OCI-LY7 (cell line): ENCODE data around the gene MTFMT. TPM values are rescaled to one million over a fixed set of nuclear protein-coding genes. Genes with fewer than 3 reads are reported as not detected.
"Not testable (repeated sequence)": the region's sequence is repeated elsewhere in the genome, so short reads cannot be mapped to it uniquely, and the experiment has no call there.

Experiments used
- BruUV-seq: library from RNA; stranded (reverse); fragments of 400-500 nt; replicated peaks from 2 replicates; lab custom pipeline; 2021; lab: Mats Ljungman, UMichigan
- CTCF ChIA-PET: fragments of 300-600 bp; sonication (Branson Sonifier 250); formaldehyde crosslinking; loops from one replicate; lab custom pipeline; 2022; ENCODE audit warnings: antibody characterized with exemption; ENCODE audit not compliant: unreplicated experiment; lab: Charles Lee
- POLR2A ChIA-PET: fragments of 300-600 bp; sonication (Branson Sonifier 250); formaldehyde crosslinking; loops from one replicate; lab custom pipeline; 2022; ENCODE audit warnings: antibody characterized with exemption; lab: Charles Lee
- DNase-seq: peaks from one replicate; pipeline ENCODE4 v3.0.0-alpha.2; 2015; ENCODE audit warnings: low spot score
- H2AFZ ChIP-seq: fragments of 200-600 bp; sonication (generic), shearing (Covaris generic); 2 replicates; pipeline ENCODE4 v1.6.1; 2014; ENCODE audit warnings: mild to moderate bottlenecking, antibody characterized with exemption, low read length, moderate library complexity
- H3K27ac ChIP-seq: fragments of 200-600 bp; sonication (generic); 2 replicates; pipeline ENCODE4 v1.5.1; 2014; ENCODE audit warnings: mixed run types, low read depth, mild to moderate bottlenecking, moderate library complexity, low read length, inconsistent platforms; ENCODE audit not compliant: poor library complexity, severe bottlenecking
- H3K36me3 ChIP-seq: fragments of 200-600 bp; sonication (generic); 2 replicates; pipeline ENCODE4 v1.6.1; 2014; ENCODE audit warnings: mild to moderate bottlenecking, antibody characterized with exemption, low read length, moderate library complexity, mixed read lengths; ENCODE audit not compliant: insufficient read depth
- H3K4me1 ChIP-seq: fragments of 200-600 bp; sonication (generic); 2 replicates; pipeline ENCODE4 v1.5.1; 2014; ENCODE audit warnings: mild to moderate bottlenecking, low read length; ENCODE audit not compliant: insufficient read depth, poor library complexity, severe bottlenecking
- H3K4me2 ChIP-seq: fragments of 200-600 bp; sonication (generic); 2 replicates; pipeline ENCODE4 v1.6.1; 2014; ENCODE audit warnings: mild to moderate bottlenecking, low read length
- H3K4me3 ChIP-seq: fragments of 200-600 bp; sonication (generic); 2 replicates; pipeline ENCODE4 v1.5.1; 2014; ENCODE audit warnings: mild to moderate bottlenecking, low read depth, low read length; ENCODE audit not compliant: poor library complexity, severe bottlenecking
- H3K79me2 ChIP-seq: fragments of 200-600 bp; sonication (generic); 2 replicates; pipeline ENCODE4 v1.6.1; 2016; ENCODE audit warnings: low read depth, mild to moderate bottlenecking, low read length, moderate library complexity, mixed read lengths; ENCODE audit not compliant: insufficient read depth
- H3K9me2 ChIP-seq: fragments of 200-600 bp; sonication (generic); 2 replicates; pipeline ENCODE4 v1.6.1; 2016; ENCODE audit warnings: mild to moderate bottlenecking, low read length, mixed read lengths; ENCODE audit not compliant: insufficient read depth
- H3K9me3 ChIP-seq: fragments of 200-600 bp; sonication (generic); 2 replicates; pipeline ENCODE4 v1.6.1; 2014; ENCODE audit warnings: mild to moderate bottlenecking, mixed run types, low read length, mixed read lengths
- H4K20me1 ChIP-seq: fragments of 200-600 bp; sonication (generic); 2 replicates; pipeline ENCODE4 v1.6.1; 2014; ENCODE audit warnings: mild to moderate bottlenecking, antibody characterized with exemption, low read length, moderate library complexity, mixed read lengths; ENCODE audit not compliant: insufficient read depth
- EZH2phosphoT487 ChIP-seq: fragments of 200-600 bp; sonication (generic); IDR thresholded peaks from 2 replicates; pipeline ENCODE4 v1.6.1; 2018; ENCODE audit warnings: low read depth, borderline replicate concordance, mild to moderate bottlenecking, mixed run types, antibody characterized with exemption, low read length, moderate library complexity, mixed read lengths
- intact Hi-C: fragments of 100-400 bp; cut with micrococcal nuclease; formaldehyde crosslinking; loops from one replicate; pipeline ENCODE4 v1.10.0; 2022; ENCODE audit not compliant: unreplicated experiment
- total RNA-seq, 2 experiments: library from RNA; depleted of rRNA in 1 of 2; stranded (reverse); fragments of >200 nt in 1 of 2; shearing (Covaris generic) in 1 of 2; gene quantifications; 2 replicates each; pipeline ENCODE4 v1.2.3, GENCODE V29; 2014 to 2022
- TF ChIP-seq, protein P1 (sequence below): fragments of 200-600 bp; sonication (generic); conservative IDR thresholded peaks from 2 replicates; pipeline ENCODE4 v1.5.1; 2014; ENCODE audit warnings: mild to moderate bottlenecking, antibody characterized with exemption, low read length, moderate library complexity, mixed read lengths

Gene MTFMT
- total RNA-seq, 2 experiments from 2014 or later, result 9.7 to 19.0 TPM

DNA sequence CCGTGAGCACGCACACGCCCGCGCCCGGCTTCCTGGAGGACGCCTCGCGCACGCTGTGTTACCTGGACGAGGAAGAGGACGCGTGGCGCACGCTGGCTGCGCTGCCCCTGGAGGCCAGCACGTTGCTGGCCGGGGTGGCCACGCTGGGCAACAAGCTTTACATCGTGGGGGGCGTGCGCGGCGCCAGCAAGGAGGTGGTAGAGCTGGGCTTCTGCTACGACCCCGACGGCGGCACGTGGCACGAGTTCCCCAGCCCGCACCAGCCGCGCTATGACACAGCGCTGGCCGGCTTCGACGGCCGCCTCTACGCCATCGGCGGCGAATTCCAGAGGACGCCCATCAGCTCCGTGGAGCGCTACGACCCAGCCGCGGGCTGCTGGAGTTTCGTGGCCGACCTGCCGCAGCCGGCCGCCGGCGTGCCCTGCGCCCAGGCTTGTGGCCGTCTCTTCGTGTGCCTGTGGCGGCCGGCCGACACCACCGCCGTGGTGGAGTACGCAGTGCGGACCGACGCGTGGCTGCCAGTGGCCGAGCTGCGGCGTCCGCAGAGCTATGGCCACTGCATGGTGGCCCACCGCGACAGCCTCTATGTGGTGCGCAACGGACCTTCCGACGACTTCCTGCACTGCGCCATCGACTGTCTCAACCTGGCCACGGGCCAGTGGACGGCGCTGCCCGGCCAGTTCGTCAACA lies 48.0 kb upstream of the MTFMT start:
- Histone ChIP-seq H3K4me3 (no peak overlapping the region), H3K79me2 (no peaks in the 10 kb centered on the region), H3K9me3 (no peaks in the 10 kb centered on the region), H3K27ac (no peak overlapping the region), H3K9me2 (no peaks in the 10 kb centered on the region), H3K4me1 (no peaks in the 10 kb centered on the region), H3K4me2 (no peak overlapping the region), H4K20me1 (no peaks in the 10 kb centered on the region), H2AFZ (no peak overlapping the region), H3K36me3 (no peaks in the 10 kb centered on the region)
- TF ChIP-seq, protein P1, sequence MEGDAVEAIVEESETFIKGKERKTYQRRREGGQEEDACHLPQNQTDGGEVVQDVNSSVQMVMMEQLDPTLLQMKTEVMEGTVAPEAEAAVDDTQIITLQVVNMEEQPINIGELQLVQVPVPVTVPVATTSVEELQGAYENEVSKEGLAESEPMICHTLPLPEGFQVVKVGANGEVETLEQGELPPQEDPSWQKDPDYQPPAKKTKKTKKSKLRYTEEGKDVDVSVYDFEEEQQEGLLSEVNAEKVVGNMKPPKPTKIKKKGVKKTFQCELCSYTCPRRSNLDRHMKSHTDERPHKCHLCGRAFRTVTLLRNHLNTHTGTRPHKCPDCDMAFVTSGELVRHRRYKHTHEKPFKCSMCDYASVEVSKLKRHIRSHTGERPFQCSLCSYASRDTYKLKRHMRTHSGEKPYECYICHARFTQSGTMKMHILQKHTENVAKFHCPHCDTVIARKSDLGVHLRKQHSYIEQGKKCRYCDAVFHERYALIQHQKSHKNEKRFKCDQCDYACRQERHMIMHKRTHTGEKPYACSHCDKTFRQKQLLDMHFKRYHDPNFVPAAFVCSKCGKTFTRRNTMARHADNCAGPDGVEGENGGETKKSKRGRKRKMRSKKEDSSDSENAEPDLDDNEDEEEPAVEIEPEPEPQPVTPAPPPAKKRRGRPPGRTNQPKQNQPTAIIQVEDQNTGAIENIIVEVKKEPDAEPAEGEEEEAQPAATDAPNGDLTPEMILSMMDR, result no peak
- TF ChIP-seq EZH2phosphoT487, result no peak
- CTCF ChIA-PET, result no interaction called here
- intact Hi-C loops, result no loop called here
- BruUV-seq, result no TSS peak
- DNase-seq, result no peak
- POLR2A ChIA-PET, result no interaction called here

DNA sequence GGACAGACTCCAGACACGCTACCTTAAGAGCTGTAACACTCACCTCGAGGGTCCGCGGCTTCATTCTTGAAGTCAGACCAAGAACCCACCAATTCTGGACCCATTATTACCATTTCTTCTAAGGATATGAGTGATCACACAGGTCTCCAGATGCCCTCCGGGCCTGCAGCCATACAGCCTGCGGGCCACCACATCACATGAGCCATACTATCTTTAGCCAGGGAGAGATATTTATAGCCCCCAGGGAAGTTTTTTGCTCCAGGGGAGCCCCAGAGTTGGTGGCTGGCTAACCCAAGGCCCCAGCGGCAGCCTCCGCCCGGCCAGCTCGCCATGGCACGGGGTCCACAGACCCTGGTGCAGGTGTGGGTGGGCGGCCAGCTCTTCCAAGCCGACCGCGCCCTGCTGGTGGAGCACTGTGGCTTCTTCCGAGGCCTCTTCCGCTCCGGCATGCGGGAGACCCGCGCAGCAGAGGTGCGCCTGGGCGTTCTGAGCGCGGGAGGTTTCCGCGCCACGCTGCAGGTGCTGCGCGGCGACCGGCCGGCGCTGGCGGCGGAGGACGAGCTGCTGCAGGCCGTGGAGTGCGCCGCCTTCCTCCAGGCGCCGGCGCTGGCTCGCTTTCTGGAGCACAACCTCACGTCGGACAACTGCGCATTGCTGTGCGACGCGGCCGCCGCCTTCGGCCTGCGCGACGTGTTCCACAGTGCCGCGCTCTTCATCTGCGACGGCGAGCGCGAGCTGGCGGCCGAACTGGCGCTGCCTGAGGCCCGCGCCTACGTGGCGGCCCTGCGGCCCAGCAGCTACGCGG lies 47.2 kb upstream of the MTFMT start, which contains the start of gene KBTBD13:
TSS of gene KBTBD13 (plus strand) at position 261 of the 805 bp plus-strand sequence. CDS start at position 331, 70 bp downstream.
- no peaks in the 10 kb centered on the region for H4K20me1 ChIP-seq
- no peak within 1 kb of the TSS for H3K27ac ChIP-seq
- no peaks in the 10 kb centered on the region for H3K36me3 ChIP-seq
- no peaks in the 10 kb centered on the region for H3K9me2 ChIP-seq
- no peaks in the 10 kb centered on the region for H3K9me3 ChIP-seq
- H3K79me2 ChIP-seq, result no peaks in the 10 kb centered on the region
- ChIA-PET POLR2A (no interaction called here), CTCF (interaction anchor here (0.6 kb wide), 2 partner anchors 10 to 28 kb away, joined by 3 read pairs; no protein-coding TSS in a partner anchor)
- H3K4me3 ChIP-seq, result no peak within 1 kb of the TSS
- no peak within 1 kb of the TSS for H2AFZ ChIP-seq
- no TSS peak for BruUV-seq
- intact Hi-C loops, result no loop called here
- no peak for DNase-seq
- no peak within 1 kb of the TSS for H3K4me2 ChIP-seq
- TF ChIP-seq EZH2phosphoT487, result no peak
- TF ChIP-seq, protein P1, result no peak
- H3K4me1 ChIP-seq, result peaks cover 5% of the 10 kb centered on the region

DNA sequence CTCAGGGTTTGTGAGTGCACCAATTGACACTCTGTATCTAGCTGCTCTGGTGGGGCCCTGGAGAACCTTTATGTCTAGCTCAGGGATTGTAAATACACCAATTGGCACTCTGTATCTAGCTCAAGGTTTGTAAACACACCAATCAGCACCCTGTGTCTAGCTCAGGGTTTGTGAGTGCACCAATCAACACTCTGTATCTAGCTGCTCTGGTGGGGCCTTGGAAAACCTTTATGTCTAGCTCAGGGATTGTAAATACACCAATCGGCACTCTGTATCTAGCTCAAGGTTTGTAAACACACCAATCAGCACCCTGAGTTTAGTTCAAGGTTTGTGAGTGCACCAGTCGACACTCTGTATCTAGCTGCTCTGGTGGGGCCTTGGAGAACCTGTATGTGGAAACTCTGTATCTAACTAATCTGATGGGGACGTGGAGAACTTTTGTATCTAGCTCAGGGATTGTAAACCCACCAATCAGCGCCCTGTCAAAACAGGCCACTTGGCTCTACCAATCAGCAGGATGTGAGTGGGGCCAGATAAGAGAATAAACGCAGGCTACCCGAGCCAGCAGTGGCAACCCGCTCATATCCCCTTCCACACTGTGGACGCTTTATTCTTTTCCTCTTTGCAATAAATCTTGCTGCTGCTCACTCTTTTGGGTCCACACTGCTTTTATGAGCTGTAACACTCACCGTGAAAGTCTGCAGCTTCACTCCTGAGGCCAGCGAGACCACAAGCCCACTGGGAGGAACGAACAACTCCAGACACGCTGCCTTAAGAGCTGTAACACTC lies 46.4 kb upstream of the MTFMT start:
- H3K9me3 ChIP-seq, H3K4me3 ChIP-seq, H3K4me1 ChIP-seq, intact Hi-C loops, H3K79me2 ChIP-seq, H3K36me3 ChIP-seq, H3K4me2 ChIP-seq, BruUV-seq, DNase-seq, H2AFZ ChIP-seq, H3K9me2 ChIP-seq, POLR2A ChIA-PET, H4K20me1 ChIP-seq, H3K27ac ChIP-seq: not testable (repeated sequence)
- CTCF ChIA-PET, result interaction anchor here (0.6 kb wide), 2 partner anchors 10 to 27 kb away, joined by 3 read pairs; no protein-coding TSS in a partner anchor

DNA sequence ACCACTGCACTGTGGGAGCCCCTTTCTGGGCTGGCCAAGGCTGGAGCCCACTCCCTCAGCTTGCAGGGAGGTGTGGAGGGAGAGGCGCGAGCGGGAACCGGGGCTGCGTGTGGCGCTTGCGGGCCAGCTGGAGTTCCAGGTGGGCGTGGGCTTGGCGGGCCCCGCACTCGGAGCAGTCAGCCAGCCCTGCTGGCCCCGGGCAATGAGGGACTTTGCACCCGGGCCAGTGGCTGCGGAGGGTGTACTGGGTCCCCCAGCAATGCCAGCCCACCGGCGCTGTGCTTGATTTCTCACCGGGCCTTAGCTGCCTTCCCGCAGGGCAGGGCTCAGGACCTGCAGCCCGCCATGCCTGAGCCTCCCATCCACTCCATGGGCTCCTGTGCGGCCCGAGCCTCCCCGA lies 45.5 kb upstream of the MTFMT start:
- CTCF ChIA-PET, H3K4me3 ChIP-seq, DNase-seq, H3K4me2 ChIP-seq, H3K9me2 ChIP-seq, H3K79me2 ChIP-seq, H3K4me1 ChIP-seq, H3K9me3 ChIP-seq, POLR2A ChIA-PET, H3K27ac ChIP-seq, intact Hi-C loops, H3K36me3 ChIP-seq, H2AFZ ChIP-seq, H4K20me1 ChIP-seq, BruUV-seq: not testable (repeated sequence)
